GM21526 (cell line): ENCODE measurements around the gene TSSK2.

Experiments used
- ATAC-seq: cut with Tn5 transposase; IDR thresholded peaks from one replicate; pipeline ENCODE4 v1.9.1; 2021; ENCODE audit warnings: moderate library complexity; ENCODE audit not compliant: unreplicated experiment, low FRiP score

The TSSK2 gene

DNA sequence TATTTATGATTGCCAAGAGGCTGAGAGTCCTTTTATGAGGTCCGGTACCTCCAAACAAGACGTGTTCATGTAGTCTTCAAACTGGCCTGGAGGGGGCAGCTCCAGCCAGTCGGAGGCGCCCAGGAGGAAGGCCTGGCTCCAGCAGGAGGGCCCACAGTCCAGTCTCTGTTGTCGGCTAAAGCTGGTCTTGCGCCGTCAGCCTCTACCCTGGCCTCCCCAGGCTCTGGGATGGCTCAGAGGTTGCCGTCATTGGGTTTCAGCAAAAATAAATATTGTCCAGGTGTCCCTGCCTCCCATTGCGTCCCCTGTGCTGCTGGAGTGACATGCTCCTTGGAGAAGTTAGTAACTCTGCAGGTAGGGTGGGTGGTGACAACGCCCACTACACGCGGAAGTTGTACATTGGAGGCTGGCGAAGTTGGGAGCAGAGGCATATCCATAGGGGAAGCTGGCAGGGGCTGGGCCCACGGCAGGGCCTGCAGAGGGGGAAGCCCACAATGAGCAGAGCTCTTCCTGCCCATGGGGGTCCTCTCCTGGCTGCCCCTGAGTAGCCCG is 48.5 kb downstream of the TSSK2 start:
- peak; percentile 39 for ATAC-seq

- ATAC-seq = no peak
Observed at GRCh38 chr22:19180234-19180633, 49.1 kb downstream of the TSSK2 start.

- ATAC-seq = no peak
Observed at GRCh38 chr22:19180740-19181410, 49.8 kb downstream of the TSSK2 start.

- no peak for ATAC-seq
Observed at GRCh38 chr22:19181786-19182471, 50.8 kb downstream of the TSSK2 start.
